ENCODE results near the gene NDUFV1. TPM values are rescaled to one million over a fixed set of nuclear protein-coding genes. Genes with fewer than 3 reads are reported as not detected.

NDUFV1 gene
- total RNA-seq, 4 donors from 2014 or later = 143 to 233 (median 165) TPM

DNA sequence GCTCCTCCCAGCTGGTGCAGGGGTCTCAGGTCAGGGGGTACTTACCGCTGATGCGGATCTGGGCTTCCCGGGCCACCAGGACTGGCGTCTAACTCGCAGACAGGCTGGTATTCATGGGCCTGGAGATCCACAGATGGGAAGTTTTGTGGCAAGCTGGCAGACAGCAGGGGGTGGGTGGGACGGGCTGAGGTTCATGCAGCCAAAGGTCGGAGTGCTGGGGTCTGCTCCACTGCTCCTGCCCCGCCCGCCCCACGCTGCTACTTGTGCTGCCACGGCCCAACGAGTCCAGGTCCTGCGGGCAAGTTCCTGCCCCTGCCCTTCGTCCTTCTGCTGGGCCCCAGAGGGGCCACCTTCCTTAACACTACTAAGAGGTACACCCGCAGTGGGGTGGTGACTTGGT, 40.7 kb downstream of the NDUFV1 start:
- DNase-seq (ENCODE audit: low spot score) (no peak), ATAC-seq (ENCODE audit: low FRiP score) (no peak)
- TF ChIP-seq CTCF (IDR thresholded peaks at IDR 0.05) = no peak

DNA sequence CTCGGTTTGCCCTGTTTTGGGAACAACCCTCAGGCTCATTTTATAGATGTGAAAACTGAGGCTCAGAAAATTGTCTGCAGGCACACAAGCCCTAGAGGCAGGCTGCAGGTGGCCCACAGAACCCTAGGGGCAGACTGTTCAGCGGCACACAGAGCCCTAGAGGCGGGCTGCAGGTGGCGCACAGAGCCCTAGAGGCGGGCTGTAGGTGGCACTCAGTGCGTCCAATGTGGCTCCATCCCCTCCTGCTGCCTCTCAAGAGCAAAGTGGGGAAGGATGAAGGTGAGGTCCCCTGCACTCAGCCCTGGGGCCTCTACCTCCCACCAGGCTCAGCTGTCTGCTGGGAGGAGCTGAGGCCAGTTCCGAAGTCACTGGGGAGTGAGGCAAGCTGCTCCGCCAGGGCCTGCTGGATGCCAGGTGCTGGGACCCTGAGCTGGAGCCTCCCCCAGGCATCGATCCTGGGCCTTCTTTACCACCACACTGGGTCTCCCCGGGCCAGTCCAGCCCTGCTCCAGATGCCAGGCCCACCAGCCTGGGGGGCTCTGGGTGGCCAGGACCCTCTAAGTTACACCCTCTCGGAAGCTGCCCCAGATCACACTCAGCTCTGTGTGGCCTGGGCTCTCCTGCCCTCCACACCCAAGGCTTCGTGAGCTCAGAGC, 41.5 kb downstream of the NDUFV1 start:
- ATAC-seq (ENCODE audit: low FRiP score) = no peak
- DNase-seq (ENCODE audit: low spot score) = no peak
- no peak for TF ChIP-seq CTCF (IDR thresholded peaks at IDR 0.05)

DNA sequence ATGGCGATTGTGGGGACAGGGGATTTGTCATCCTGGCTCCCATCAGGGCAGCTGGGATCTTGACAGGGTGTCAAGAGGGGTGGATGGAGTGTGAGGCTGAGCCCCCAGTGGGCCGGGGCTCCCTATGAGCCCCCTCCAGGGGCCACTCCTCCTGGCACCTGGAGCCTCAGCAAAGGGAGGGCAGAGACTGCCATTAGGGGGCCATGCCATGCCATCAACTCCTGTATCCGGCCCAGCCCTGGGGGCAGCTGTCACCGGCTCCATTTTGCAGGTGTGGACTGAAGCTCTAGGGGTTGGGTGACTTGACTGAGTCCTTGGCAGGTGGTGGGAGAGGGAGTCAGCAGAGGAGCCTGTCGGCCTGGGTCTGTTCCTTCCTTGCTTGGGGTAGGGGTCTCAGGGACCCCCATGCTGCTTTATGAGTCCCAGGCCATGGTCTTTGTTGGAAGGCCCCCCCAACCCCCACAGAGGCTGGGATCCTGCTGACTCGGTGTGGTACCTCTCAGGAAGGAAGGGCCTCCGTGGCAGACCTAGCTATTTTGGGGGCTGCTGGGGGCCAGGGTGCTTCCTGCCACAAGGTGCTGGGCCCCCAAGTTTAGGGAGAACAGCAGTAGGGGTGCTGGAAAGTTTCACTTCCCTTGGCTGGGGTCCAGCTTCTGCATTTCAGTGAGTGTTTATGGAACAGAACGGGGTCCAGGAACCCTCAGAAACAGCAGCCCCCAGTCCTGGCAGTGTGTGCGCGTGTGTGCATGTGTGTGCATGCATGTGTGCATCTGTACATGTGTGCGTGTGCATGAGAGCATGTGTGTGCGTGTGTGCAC, 42.3 kb downstream of the NDUFV1 start:
- TF ChIP-seq CTCF (IDR thresholded peaks at IDR 0.05) = no peak
- no peak for ATAC-seq (ENCODE audit: low FRiP score)
- DNase-seq (ENCODE audit: low spot score) = no peak

DNA sequence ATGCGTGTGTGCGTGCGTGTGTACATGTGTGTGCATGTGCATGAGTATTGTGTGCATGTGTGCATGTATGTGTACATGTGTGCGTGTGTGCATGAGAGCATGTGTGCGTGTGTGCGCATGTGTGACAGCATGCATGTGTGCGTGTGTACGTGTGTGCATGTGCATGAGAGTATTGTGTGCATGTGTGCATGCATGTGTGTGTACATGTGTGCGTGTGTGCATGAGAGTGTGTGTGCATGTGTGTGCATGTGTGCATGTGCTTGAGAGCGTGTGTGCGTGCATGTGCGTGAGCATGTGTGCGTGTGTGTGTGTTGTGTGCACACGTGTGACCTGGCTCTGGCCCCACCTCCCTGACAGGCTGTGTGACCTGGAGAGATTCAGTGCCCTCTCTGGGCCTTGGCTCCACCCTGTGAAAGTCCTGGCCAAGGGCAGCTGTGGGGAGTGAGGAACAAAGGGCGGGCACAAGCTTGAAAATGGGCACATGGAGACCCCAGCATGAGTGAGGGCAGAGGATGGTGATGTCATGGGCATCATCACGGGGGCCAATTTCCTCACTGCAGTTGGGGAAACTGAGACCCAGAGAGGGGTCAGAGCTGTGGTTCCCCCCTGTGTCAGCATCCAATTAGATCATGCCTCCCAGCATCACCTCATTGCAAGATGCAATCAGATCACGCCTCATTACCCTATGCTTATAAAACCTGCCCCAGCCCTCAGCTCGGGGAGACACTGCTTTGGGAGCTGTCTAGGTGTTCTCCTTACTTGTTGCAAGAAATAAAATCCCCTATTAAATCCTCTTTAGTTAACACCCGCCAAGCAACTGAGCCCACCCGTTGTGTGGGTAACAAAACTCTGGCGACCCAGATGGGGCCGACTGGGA, 43.1 kb downstream of the NDUFV1 start:
- no peak for DNase-seq (ENCODE audit: low spot score)
- no peak for TF ChIP-seq CTCF (IDR thresholded peaks at IDR 0.05)
- no peak for ATAC-seq (ENCODE audit: low FRiP score)

- DNase-seq (ENCODE audit: low spot score) (no peak), ATAC-seq (ENCODE audit: low FRiP score) (no peak)
- TF ChIP-seq CTCF (IDR thresholded peaks at IDR 0.05) = no peak
Measured at GRCh38 chr11:67651976-67652781, 45.4 kb downstream of the NDUFV1 start.
